GM12878 (cell line): ENCODE measurements around the gene OR7G2. TPM values are rescaled to one million over a fixed set of nuclear protein-coding genes. Genes with fewer than 3 reads are reported as not detected.

Experiments
- ATAC-seq: fragments of 200-7000 bp; cut with Tn5 transposase; 3 replicates; pipeline ENCODE4 v1.9.1; 2020; ENCODE audit warnings: mild to moderate bottlenecking, moderate library complexity
- BruUV-seq: library from RNA; stranded (reverse); fragments of 400-500 nt; replicated peaks from 2 replicates; lab custom pipeline; 2021; lab: Mats Ljungman, UMichigan
- CTCF ChIA-PET: fragments of 300-600 bp; sonication (Branson Sonifier 250); formaldehyde crosslinking; extraction: SDS; loops from one replicate; lab custom pipeline; 2021; ENCODE audit warnings: inconsistent platforms; lab: Yijun Ruan, JAX
- POLR2A ChIA-PET: fragments of 350-600 bp; formaldehyde crosslinking; extraction: SDS; loops from one replicate; lab custom pipeline; 2021; ENCODE audit warnings: inconsistent platforms; lab: Charles Lee
- RAD21 ChIA-PET: fragments of 300-600 bp; sonication (Branson Sonifier 250); formaldehyde crosslinking; loops from one replicate; lab custom pipeline; 2023; ENCODE audit warnings: antibody characterized with exemption; ENCODE audit not compliant: unreplicated experiment; lab: Charles Lee
- SMC1A ChIA-PET: fragments of 300-600 bp; sonication (Branson Sonifier 250); formaldehyde crosslinking; loops from one replicate; lab custom pipeline; 2023; ENCODE audit not compliant: unreplicated experiment, uncharacterized antibody; lab: Charles Lee
- DNase-seq: peaks from one replicate; pipeline ENCODE4 v3.0.0-alpha.2; 2011; ENCODE audit warnings: low read depth, low spot score
- FAIRE-seq: peaks from 3 replicates; lab custom pipeline; 2011; peaks lifted over from hg19 to GRCh38; lab: Jason Lieb, UNC
- H2AFZ ChIP-seq: 2 replicates; pipeline ENCODE4 v1.6.0; 2011; ENCODE audit warnings: low read depth, low read length, control low read depth; ENCODE audit not compliant: control insufficient read depth
- H3K27ac ChIP-seq: 2 replicates; pipeline ENCODE4 v1.5.1; 2011; ENCODE audit warnings: control low read depth; ENCODE audit not compliant: control insufficient read depth, insufficient read depth
- H3K27me3 ChIP-seq, 2 experiments: replicated peaks in 1 of 2; 2 replicates each; pipeline versions ENCODE4 v1.6.0 to v1.6.1; 2011; ENCODE audit warnings: low read length in 1 of 2; ENCODE audit not compliant: control insufficient read depth in 2 of 2, insufficient read depth in 2 of 2
- H3K36me3 ChIP-seq, 2 experiments: 2 replicates each; pipeline ENCODE4 v1.5.1; 2011; ENCODE audit warnings: low read length in 1 of 2; ENCODE audit not compliant: control insufficient read depth in 2 of 2, insufficient read depth in 2 of 2
- H3K4me1 ChIP-seq: 2 replicates; pipeline ENCODE4 v1.6.1; 2011; ENCODE audit warnings: mild to moderate bottlenecking, low read length, moderate library complexity, mixed read lengths; ENCODE audit not compliant: control insufficient read depth, insufficient read depth
- H3K4me2 ChIP-seq: 2 replicates; pipeline ENCODE4 v1.6.0; 2011; ENCODE audit warnings: control low read depth; ENCODE audit not compliant: control insufficient read depth, insufficient read depth
- H3K4me3 ChIP-seq: fragments of 200-600 bp; sonication (generic); 2 replicates; pipeline ENCODE4 v1.5.1; 2016
- H3K79me2 ChIP-seq: 2 replicates; pipeline ENCODE4 v1.6.0; 2011; ENCODE audit warnings: low read length; ENCODE audit not compliant: control insufficient read depth, insufficient read depth
- H3K9ac ChIP-seq: 2 replicates; pipeline ENCODE4 v1.8.0; 2011; ENCODE audit warnings: low read length, control low read depth, mixed read lengths; ENCODE audit not compliant: control insufficient read depth, insufficient read depth
- H3K9me3 ChIP-seq: replicated peaks from 3 replicates; pipeline ENCODE4 v1.5.1; 2011; ENCODE audit warnings: mild to moderate bottlenecking, low read length; ENCODE audit not compliant: control insufficient read depth, insufficient read depth
- H4K20me1 ChIP-seq: 2 replicates; pipeline ENCODE4 v1.6.0; 2011; ENCODE audit not compliant: control insufficient read depth, insufficient read depth
- EZH2 ChIP-seq: IDR thresholded peaks from 2 replicates; pipeline ENCODE4 v1.6.1; 2012; ENCODE audit warnings: low read depth, mild to moderate bottlenecking, control low read depth, inconsistent platforms, low read length, borderline replicate concordance; ENCODE audit not compliant: control insufficient read depth
- FOXK2 ChIP-seq: fragments of 450-650 bp; IDR thresholded peaks from 2 replicates; pipeline ENCODE4 v1.6.1; 2017; ENCODE audit warnings: mild to moderate bottlenecking, moderate library complexity
- KDM1A ChIP-seq: fragments of 200-600 bp; sonication (generic); IDR thresholded peaks from 2 replicates; pipeline ENCODE4 v1.6.1; 2016; ENCODE audit warnings: borderline replicate concordance
- MTA2 ChIP-seq: fragments of 450-650 bp; IDR thresholded peaks from 2 replicates; pipeline ENCODE4 v1.6.1; 2016; ENCODE audit warnings: low read depth, mild to moderate bottlenecking, moderate library complexity
- RAD51 ChIP-seq: fragments of 450-650 bp; IDR thresholded peaks from 2 replicates; pipeline ENCODE4 v1.6.1; 2016; ENCODE audit warnings: moderate library complexity, mild to moderate bottlenecking, inconsistent platforms
- RBBP5 ChIP-seq: fragments of 200-600 bp; sonication (generic); conservative IDR thresholded peaks from 2 replicates; pipeline ENCODE4 v1.6.1; 2016
- RFX5 ChIP-seq: IDR thresholded peaks from 2 replicates; pipeline ENCODE4 v1.6.1; 2011; ENCODE audit warnings: low read depth, low read length, improper control_type of control experiment
- YBX1 ChIP-seq: fragments of 450-650 bp; IDR thresholded peaks from 2 replicates; pipeline ENCODE4 v1.6.1; 2016; ENCODE audit warnings: antibody characterized with exemption
- WGBS: methylation state at CpG from one replicate; pipeline ENCODE4 v1.1.6; 2016; ENCODE audit warnings: low lambda C conversion rate; ENCODE audit not compliant: insufficient replicate concordance, insufficient coverage; ENCODE audit errors: missing lambda C conversion rate; 5-methylcytosine and 5-hydroxymethylcytosine counted together
- in situ Hi-C: fragments of 300-500 bp; cut with MboI; formaldehyde crosslinking; loops from 9 replicates; pipeline ENCODE4 v1.14.3; 2018; ENCODE audit warnings: mixed read lengths
- intact Hi-C: fragments of 100-400 bp; cut with micrococcal nuclease; formaldehyde crosslinking; loops from one replicate; pipeline ENCODE4 v1.14.2; 2022; ENCODE audit not compliant: unreplicated experiment
- polyA plus RNA-seq, 11 experiments: library from polyadenylated mRNA; depleted of rRNA in 4 of 11; unstranded in 6 of 11; stranded (reverse) in 5 of 11; fragments of >200 nt; fragmentation: Nextera tagmentation in 4 of 11; fragmentation: Illumina TruSeq in 1 of 11; extraction: Ambion mirVana in 4 of 11; extraction: Trizol in 1 of 11; gene quantifications; 1 replicate in 1 of 11; 2 replicates in 10 of 11; pipeline versions ENCODE4 v1.2.1 to v1.2.3, GENCODE V29; 2011 to 2016; ENCODE audit warnings: inconsistent platforms in 2 of 11, missing spikeins in 2 of 11, low read depth in 1 of 11
- total RNA-seq, 4 experiments: library from RNA; depleted of rRNA in 3 of 4; stranded (reverse); fragments of >200 nt in 3 of 4; fragmentation: Illumina TruSeq in 1 of 4; extraction: Trizol in 1 of 4; gene quantifications; 2 replicates each; pipeline versions ENCODE4 v1.2.1 to v1.2.3, GENCODE V29; 2013 to 2021
- TF ChIP-seq, protein P1 (sequence below): IDR thresholded peaks from 2 replicates; pipeline ENCODE4 v1.6.1; 2011; ENCODE audit warnings: low read depth, mild to moderate bottlenecking, low read length, moderate library complexity, borderline replicate concordance; ENCODE audit errors: extremely low read depth
- TF ChIP-seq, protein P2 (sequence below): fragments of 450-650 bp; formaldehyde crosslinking; IDR thresholded peaks from 2 replicates; pipeline ENCODE4 v1.4.0; 2022; ENCODE audit warnings: mild to moderate bottlenecking, moderate library complexity

OR7G2 gene
- total and polyA plus RNA-seq, 10 of the 15 experiments (the other 5 are each of a cell fraction or from before 2014, with no cell fraction given): not detected

DNA sequence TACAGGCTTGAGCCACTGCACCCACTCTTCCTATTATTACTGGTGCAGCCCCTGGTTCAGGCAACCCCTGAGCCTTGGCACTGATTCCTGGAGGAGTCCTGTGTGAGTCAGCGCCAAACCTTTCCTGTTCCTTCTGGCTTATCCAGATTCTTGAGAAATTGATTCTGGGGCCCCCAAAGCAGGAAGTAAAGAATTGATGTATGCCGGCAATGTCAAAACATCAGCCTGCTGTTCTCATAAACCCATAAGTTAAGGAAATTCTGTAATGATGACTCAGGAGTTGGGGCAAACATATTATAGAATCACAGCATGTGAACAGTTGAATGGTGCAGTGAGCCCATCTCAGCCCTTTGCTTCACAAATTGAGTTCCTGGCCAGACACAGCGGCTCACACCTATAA is 20.9 kb upstream of the OR7G2 start:
- Histone ChIP-seq H3K36me3 (no peaks in the 10 kb centered on the region), H3K27ac (no peak overlapping the region), H3K9me3 (no peaks in the 10 kb centered on the region; the same call in 2 of the 3 replicates), H2AFZ (no peak overlapping the region)
- in situ Hi-C loops: loop anchor here (25.0 kb wide), 1 partner anchor 1109 kb away; the partner anchor contains the start of gene S1PR2
- no peak for DNase-seq
- RAD21 ChIA-PET: no interaction called here
- no TSS peak for BruUV-seq
- TF ChIP-seq FOXK2 (no peak), RAD51 (no peak)
- TF ChIP-seq, all 136 proteins: peak for 0
- SMC1A ChIA-PET: no interaction called here
- CTCF ChIA-PET: no interaction called here
- Histone ChIP-seq H3K4me1 (no peaks in the 10 kb centered on the region), H3K4me2 (no peak overlapping the region), H4K20me1 (no peaks in the 10 kb centered on the region), H3K4me3 (no peak overlapping the region), H3K79me2 (no peaks in the 10 kb centered on the region), H3K9ac (no peak overlapping the region), H3K27me3 (no peaks in the 10 kb centered on the region)
- POLR2A ChIA-PET: no interaction called here
- FAIRE-seq (no peak), ATAC-seq (no peak)
- intact Hi-C loops: no loop called here
- 32% methylated on average over 3 of the region's 3 CpGs for WGBS

DNA sequence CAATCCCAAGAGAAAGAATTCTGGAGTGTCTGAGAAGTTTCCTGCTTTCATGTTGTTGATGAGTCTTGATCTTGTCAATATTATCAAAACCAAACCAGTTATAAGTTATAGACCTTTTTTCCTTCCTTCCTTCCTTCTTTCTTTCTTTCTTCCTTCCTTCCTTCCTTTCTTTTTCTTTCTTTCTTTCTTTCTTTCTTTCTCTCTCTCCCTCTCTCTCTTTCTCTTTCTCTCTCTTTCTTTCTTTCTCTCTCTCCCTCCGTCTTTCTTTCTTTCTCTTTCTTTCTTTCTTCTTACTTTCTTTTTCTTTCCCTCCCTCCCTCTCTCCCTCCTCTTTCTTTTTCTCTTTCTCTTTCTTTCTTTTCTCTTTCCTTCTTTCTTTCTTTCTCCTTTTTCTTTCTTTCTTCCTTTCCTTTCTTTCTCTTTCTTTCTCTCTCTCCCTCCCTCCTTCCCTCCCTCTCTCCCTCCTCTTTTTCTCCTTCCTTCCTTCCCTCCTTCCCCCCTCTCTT is 19.7 kb upstream of the OR7G2 start, which contains the start of gene OR7G3:
TSS of gene OR7G3 (minus strand) at position 51 of the 506 bp plus-strand sequence. CDS start at position 51, 0 bp downstream.
- no peaks in the 10 kb centered on the region for H4K20me1 ChIP-seq
- intact Hi-C loops (no loop called here), in situ Hi-C loops (loop anchor here (25.0 kb wide), 1 partner anchor 1110 kb away; the partner anchor contains the start of gene S1PR2)
- FAIRE-seq (no peak), DNase-seq (no peak), ATAC-seq (no peak)
- H3K9ac ChIP-seq: no peak within 1 kb of the TSS
- CTCF ChIA-PET: no interaction called here
- no peak within 1 kb of the TSS for H3K4me3 ChIP-seq
- WGBS: no CpG with 5 or more reads among the region's 1 CpG
- no peak within 1 kb of the TSS for H2AFZ ChIP-seq
- SMC1A ChIA-PET: no interaction called here
- no peak for TF ChIP-seq EZH2
- TF ChIP-seq KDM1A: no peak
- TF ChIP-seq RFX5: no peak
- TF ChIP-seq YBX1: no peak
- TF ChIP-seq MTA2: no peak
- TF ChIP-seq, protein P1, sequence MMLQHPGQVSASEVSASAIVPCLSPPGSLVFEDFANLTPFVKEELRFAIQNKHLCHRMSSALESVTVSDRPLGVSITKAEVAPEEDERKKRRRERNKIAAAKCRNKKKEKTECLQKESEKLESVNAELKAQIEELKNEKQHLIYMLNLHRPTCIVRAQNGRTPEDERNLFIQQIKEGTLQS: no peak
- TF ChIP-seq RBBP5: no peak
- TF ChIP-seq, protein P2, sequence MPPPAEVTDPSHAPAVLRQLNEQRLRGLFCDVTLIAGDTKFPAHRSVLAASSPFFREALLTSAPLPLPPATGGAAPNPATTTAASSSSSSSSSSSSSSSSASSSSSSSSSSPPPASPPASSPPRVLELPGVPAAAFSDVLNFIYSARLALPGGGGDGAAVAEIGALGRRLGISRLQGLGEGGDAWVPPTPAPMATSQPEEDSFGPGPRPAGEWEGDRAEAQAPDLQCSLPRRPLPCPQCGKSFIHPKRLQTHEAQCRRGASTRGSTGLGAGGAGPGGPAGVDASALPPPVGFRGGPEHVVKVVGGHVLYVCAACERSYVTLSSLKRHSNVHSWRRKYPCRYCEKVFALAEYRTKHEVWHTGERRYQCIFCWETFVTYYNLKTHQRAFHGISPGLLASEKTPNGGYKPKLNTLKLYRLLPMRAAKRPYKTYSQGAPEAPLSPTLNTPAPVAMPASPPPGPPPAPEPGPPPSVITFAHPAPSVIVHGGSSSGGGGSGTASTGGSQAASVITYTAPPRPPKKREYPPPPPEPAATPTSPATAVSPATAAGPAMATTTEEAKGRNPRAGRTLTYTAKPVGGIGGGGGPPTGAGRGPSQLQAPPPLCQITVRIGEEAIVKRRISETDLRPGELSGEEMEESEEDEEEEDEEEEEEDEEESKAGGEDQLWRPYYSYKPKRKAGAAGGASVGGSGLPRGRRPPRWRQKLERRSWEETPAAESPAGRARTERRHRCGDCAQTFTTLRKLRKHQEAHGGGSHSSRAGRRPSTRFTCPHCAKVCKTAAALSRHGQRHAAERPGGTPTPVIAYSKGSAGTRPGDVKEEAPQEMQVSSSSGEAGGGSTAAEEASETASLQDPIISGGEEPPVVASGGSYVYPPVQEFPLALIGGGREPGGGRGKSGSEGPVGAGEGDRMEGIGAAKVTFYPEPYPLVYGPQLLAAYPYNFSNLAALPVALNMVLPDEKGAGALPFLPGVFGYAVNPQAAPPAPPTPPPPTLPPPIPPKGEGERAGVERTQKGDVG: no peak
- RAD21 ChIA-PET: no interaction called here
- no peaks in the 10 kb centered on the region for H3K79me2 ChIP-seq
- H3K27ac ChIP-seq: no peak within 1 kb of the TSS
- POLR2A ChIA-PET: no interaction called here
- H3K36me3 ChIP-seq: no peaks in the 10 kb centered on the region
- no TSS peak for BruUV-seq
- no peaks in the 10 kb centered on the region for H3K27me3 ChIP-seq
- no peaks in the 10 kb centered on the region; the same call in 2 of the 3 replicates for H3K9me3 ChIP-seq
- H3K4me2 ChIP-seq: no peak within 1 kb of the TSS
- no peaks in the 10 kb centered on the region for H3K4me1 ChIP-seq
